ENCODE data around the gene FASTK.
"Not testable (repeated sequence)": the region's sequence is repeated elsewhere in the genome, so short reads cannot be mapped to it uniquely, and the experiment has no call there.

The FASTK gene

GRCh38 chr7:151045967-151046366, 34.6 kb downstream of the FASTK start:
- no peak for DNase-seq

GRCh38 chr7:151045262-151045661, 35.3 kb downstream of the FASTK start:
- no peak for DNase-seq

GRCh38 chr7:151043959-151044358, 36.6 kb downstream of the FASTK start:
- no peak for DNase-seq

- not testable (repeated sequence) for DNase-seq
These were observed 37.2 kb downstream of the FASTK start for GRCh38 chr7:151043449-151043848.

- no peak for DNase-seq
These were observed 39.8 kb downstream of the FASTK start for GRCh38 chr7:151040616-151041375.

- DNase-seq = no peak
These were observed 40.6 kb downstream of the FASTK start for GRCh38 chr7:151039850-151040548.

- DNase-seq = peak; percentile 67
These were observed 41.4 kb downstream of the FASTK start for GRCh38 chr7:151038951-151039849.

- no peak for DNase-seq
These were observed 44.7 kb downstream of the FASTK start for GRCh38 chr7:151035902-151036301.

- no peak for DNase-seq
These were observed 45.4 kb downstream of the FASTK start for GRCh38 chr7:151035026-151035717.

- no peak for DNase-seq
These were observed 46.1 kb downstream of the FASTK start for GRCh38 chr7:151034312-151035025.

GRCh38 chr7:151033864-151034249, 46.8 kb downstream of the FASTK start:
- DNase-seq = no peak

GRCh38 chr7:151032936-151033863, 47.4 kb downstream of the FASTK start:
- DNase-seq = peak; percentile 55

- no peak for DNase-seq
These were observed 49.6 kb downstream of the FASTK start for GRCh38 chr7:151031011-151031410.

- no peak for DNase-seq
These were observed 51.6 kb downstream of the FASTK start for GRCh38 chr7:151028948-151029501.

- peak; percentile 98 for DNase-seq
These were observed 52.3 kb downstream of the FASTK start, which contains the start of gene ABCB8 for GRCh38 chr7:151028131-151028947. ABCB8 (plus strand) TSS chr7:151028450; CDS start chr7:151028516, 66 bp downstream.

- not testable (repeated sequence) for DNase-seq
These were observed 52.9 kb downstream of the FASTK start for GRCh38 chr7:151027728-151028130.

GRCh38 chr7:151026771-151027727, 53.6 kb downstream of the FASTK start:
- peak; percentile 19 for DNase-seq

Measured in MV-4-11 (cell line).